ENCODE measurements around the gene FIGNL2.

The FIGNL2 gene

GRCh38 chr12:51873251-51873994, 24.9 kb upstream of the FIGNL2 start:
- no peak for DNase-seq

GRCh38 chr12:51872689-51872981, 24.1 kb upstream of the FIGNL2 start:
- no peak for DNase-seq

- no peak for DNase-seq
Observed at GRCh38 chr12:51871918-51872688, 23.6 kb upstream of the FIGNL2 start.

- no peak for DNase-seq
Observed at GRCh38 chr12:51871126-51871525, 22.6 kb upstream of the FIGNL2 start.

GRCh38 chr12:51870504-51870903, 22.0 kb upstream of the FIGNL2 start:
- DNase-seq, result no peak

- DNase-seq, result no peak
Observed at GRCh38 chr12:51869931-51870330, 21.4 kb upstream of the FIGNL2 start.

- no peak for DNase-seq
Observed at GRCh38 chr12:51869496-51869865, 21.0 kb upstream of the FIGNL2 start.

GRCh38 chr12:51868821-51869495, 20.4 kb upstream of the FIGNL2 start:
- no peak for DNase-seq

GRCh38 chr12:51867796-51868428, 19.4 kb upstream of the FIGNL2 start:
- no peak for DNase-seq

GRCh38 chr12:51867371-51867770, 18.9 kb upstream of the FIGNL2 start:
- DNase-seq, result no peak

GRCh38 chr12:51866762-51867161, 18.2 kb upstream of the FIGNL2 start:
- DNase-seq, result no peak

- DNase-seq, result no peak
Observed at GRCh38 chr12:51866324-51866723, 17.8 kb upstream of the FIGNL2 start.

- no peak for DNase-seq
Observed at GRCh38 chr12:51865757-51866270, 17.3 kb upstream of the FIGNL2 start.

- no peak for DNase-seq
Observed at GRCh38 chr12:51864833-51865670, 16.5 kb upstream of the FIGNL2 start.

- DNase-seq, result no peak
Observed at GRCh38 chr12:51863933-51864832, 15.7 kb upstream of the FIGNL2 start.

GRCh38 chr12:51863363-51863932, 14.9 kb upstream of the FIGNL2 start:
- DNase-seq, result no peak

- DNase-seq, result no peak
Observed at GRCh38 chr12:51862947-51863346, 14.4 kb upstream of the FIGNL2 start.

- no peak for DNase-seq
Observed at GRCh38 chr12:51860986-51861385, 12.5 kb upstream of the FIGNL2 start.

GRCh38 chr12:51855586-51856428, 7.3 kb upstream of the FIGNL2 start:
- no peak for DNase-seq
